C4-2B (cell line): Measurements from ENCODE around the gene AHR.

ENCODE experiments used
- H3K27ac ChIP-seq: fragments of 450-650 bp; 2 replicates; pipeline ENCODE4 v1.5.1; 2017
- ZFX ChIP-seq: fragments of 450-650 bp; IDR thresholded peaks from 2 replicates; pipeline ENCODE4 v1.6.1; 2017
- TF ChIP-seq, protein P1 (sequence below): fragments of 450-650 bp; conservative IDR thresholded peaks from 2 replicates; pipeline ENCODE4 v1.5.1; 2017; ENCODE audit warnings: mild to moderate bottlenecking

AHR gene

DNA sequence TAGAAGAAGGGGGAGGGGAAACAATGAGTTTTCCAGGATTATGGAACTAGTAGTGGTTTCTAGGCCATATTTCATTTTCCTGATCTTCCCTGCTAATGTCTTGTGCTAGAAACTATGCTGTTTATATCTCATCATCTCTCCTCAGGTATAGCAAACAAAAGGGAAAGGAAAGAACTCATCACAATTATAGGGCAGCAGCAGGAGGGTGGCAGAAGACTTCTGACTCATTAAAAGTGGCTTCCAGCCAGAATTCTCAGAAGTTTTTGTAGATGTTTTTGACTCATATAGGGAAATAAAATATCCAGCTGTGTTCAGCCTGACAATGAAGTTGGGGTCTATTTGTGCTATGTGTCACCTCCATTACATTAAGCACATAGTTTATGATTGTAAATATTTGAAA lies 6.5 kb downstream of the AHR start:
- TF ChIP-seq, protein P1, sequence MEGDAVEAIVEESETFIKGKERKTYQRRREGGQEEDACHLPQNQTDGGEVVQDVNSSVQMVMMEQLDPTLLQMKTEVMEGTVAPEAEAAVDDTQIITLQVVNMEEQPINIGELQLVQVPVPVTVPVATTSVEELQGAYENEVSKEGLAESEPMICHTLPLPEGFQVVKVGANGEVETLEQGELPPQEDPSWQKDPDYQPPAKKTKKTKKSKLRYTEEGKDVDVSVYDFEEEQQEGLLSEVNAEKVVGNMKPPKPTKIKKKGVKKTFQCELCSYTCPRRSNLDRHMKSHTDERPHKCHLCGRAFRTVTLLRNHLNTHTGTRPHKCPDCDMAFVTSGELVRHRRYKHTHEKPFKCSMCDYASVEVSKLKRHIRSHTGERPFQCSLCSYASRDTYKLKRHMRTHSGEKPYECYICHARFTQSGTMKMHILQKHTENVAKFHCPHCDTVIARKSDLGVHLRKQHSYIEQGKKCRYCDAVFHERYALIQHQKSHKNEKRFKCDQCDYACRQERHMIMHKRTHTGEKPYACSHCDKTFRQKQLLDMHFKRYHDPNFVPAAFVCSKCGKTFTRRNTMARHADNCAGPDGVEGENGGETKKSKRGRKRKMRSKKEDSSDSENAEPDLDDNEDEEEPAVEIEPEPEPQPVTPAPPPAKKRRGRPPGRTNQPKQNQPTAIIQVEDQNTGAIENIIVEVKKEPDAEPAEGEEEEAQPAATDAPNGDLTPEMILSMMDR: no peak
- TF ChIP-seq ZFX: no peak
- no peak overlapping the region for H3K27ac ChIP-seq

DNA sequence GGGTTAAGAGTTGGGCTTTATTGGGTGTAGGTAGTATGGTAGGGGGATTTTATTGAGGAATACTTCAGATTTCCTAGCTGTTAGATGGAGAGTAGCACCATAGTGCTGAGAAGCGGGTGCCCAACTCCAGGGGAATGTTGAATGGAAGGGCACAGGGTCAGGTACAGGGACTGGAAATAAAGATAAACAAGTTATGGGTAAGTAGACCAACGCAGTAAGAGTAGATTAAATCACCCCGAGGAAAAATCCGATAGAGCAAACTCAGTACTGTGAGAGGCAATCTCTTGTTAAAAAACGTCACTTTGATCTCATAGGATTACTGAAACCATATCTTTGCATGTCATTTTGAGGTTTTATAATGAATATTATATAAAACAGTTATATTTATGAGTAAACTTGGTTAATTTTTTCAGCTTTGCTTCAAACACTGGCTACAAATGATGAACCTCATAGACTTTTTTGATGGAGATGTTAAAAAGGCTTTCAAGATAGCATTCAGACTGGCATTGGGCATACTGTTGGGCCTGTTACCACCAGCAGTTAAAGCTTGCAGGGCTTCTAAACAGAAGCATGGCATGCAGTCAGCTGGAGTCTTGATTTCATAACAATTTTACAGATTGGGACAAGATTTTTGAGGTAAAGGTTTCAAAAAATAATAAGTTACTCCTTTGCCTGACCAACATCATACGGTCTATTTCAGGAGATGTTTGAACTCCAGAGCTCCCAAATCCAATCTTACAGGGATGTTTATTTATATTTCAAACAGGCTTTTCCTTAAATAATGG lies 7.1 kb downstream of the AHR start:
- TF ChIP-seq, protein P1: no peak
- no peak for TF ChIP-seq ZFX
- no peak overlapping the region for H3K27ac ChIP-seq

DNA sequence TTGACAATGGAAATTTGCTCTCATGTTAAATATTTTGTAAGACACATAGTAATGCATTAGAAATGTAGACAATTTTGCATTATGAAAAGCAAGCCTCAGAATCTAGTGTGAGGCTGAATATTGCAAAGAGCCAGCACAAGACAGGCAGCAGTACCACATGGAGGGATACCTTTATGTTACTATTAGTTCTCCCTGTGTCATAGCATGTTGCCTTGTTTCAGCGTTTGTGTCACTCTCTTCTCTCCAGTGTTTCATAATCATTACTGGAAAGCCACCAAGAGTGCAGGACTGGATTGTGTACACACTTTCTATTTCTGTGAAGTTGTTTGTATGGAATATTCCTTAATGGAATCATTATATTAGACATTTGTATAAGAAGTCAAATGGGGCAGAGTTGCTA lies 8.5 kb downstream of the AHR start:
- no peak for TF ChIP-seq ZFX
- TF ChIP-seq, protein P1: no peak
- H3K27ac ChIP-seq: no peak overlapping the region

DNA sequence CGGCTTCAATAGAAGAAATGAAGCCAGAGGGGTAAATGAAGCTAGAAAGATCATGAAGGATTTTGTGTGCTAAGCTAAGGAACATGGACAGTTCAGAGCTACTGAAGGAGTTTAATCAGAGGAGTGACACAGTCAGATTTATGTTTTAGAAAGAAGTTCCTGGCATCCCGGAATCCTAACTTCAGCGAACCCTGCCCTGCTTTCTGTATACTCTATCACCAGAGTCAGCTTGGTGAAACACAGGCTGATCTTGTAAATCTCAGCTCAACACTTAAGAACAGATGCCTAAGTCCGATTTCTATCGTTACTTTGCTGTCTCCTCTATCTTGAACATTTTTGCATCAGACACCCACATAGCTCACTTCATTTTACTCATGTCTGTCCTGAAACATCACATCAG lies 9.1 kb downstream of the AHR start:
- no peak overlapping the region for H3K27ac ChIP-seq
- TF ChIP-seq, protein P1: no peak
- TF ChIP-seq ZFX: no peak

DNA sequence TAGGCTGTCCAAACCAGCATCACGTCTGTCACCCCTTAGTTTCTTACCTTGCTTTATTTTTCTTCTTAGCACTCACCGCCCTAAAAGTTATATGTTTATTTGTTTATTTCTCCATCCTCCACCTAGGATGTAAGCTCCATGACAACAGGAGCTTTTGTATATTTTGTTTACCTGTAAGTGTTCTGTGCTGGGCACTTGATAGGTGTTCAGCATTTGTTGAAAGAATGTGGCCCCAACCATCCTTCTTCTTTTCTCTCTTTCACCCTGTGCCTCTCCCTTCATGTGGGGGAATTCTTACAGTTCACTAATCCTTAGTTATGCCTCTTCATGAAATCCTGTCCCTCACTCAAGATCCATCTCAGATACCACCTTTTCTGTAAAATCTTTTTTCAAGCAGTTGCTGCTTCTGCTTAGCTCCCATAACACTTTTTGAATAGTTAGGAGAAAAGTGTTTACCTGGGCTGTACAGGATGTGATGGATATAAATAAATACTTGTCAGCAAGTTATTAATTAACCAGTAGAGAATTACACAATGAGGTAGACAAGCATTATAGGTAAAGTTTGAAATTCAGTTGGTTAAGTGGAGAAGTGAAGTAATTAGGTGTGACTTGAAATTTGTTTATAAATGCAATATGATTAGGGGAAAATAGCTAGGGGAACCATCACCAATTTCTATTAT lies 9.7 kb downstream of the AHR start:
- no peak overlapping the region for H3K27ac ChIP-seq
- TF ChIP-seq, protein P1: no peak
- TF ChIP-seq ZFX: no peak

DNA sequence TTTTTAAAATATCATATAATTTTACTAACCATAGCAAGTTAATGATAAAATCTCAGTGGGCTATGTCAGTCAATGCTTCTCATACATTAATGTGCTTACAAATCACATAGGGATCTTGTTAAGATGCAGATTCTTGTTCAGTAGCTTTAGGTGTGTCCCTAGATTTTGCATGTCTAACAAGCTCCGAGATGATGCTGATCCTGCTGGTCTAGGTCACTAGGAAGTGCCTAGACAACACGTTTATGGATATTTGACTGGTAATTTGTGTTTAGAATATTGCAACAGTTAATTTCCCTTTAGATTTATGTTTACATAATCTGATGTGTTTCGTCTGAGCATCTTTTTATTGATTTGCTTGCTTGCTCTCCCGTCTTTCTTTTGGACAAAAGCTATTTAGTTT lies 12.7 kb downstream of the AHR start:
- no peak overlapping the region for H3K27ac ChIP-seq
- TF ChIP-seq, protein P1: no peak
- TF ChIP-seq ZFX: no peak

DNA sequence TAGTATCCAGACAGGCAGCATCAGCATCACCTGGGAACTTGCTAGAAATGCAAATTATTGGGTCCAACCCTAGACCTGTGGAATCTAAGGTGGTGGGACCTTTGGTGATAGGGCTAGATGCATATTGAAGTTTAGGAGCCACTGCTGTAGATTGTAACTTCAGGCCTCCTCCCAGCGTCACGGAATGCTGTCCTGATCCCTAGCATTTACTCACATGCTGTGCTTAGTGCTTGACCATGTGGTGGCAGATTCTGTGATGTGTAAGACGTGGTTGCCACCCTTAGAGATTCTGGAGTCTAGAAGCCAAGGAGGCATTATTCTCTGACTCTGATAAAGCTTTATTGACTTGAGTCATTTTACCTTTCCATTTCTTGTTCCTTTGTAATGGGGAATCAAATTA lies 13.5 kb downstream of the AHR start:
- no peak overlapping the region for H3K27ac ChIP-seq

More for the DNA sequence above, 13.5 kb downstream of the AHR start:
- TF ChIP-seq, protein P1: no peak
- no peak for TF ChIP-seq ZFX
